GM18526 (cell line): ENCODE data around the gene PAQR7.

Source experiments
- POLR2A ChIP-seq: IDR thresholded peaks from 3 replicates; pipeline ENCODE4 v1.6.1; 2011; ENCODE audit not compliant: insufficient read length; ENCODE audit errors: extremely low read depth

The PAQR7 gene, protein sequence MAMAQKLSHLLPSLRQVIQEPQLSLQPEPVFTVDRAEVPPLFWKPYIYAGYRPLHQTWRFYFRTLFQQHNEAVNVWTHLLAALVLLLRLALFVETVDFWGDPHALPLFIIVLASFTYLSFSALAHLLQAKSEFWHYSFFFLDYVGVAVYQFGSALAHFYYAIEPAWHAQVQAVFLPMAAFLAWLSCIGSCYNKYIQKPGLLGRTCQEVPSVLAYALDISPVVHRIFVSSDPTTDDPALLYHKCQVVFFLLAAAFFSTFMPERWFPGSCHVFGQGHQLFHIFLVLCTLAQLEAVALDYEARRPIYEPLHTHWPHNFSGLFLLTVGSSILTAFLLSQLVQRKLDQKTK

DNA sequence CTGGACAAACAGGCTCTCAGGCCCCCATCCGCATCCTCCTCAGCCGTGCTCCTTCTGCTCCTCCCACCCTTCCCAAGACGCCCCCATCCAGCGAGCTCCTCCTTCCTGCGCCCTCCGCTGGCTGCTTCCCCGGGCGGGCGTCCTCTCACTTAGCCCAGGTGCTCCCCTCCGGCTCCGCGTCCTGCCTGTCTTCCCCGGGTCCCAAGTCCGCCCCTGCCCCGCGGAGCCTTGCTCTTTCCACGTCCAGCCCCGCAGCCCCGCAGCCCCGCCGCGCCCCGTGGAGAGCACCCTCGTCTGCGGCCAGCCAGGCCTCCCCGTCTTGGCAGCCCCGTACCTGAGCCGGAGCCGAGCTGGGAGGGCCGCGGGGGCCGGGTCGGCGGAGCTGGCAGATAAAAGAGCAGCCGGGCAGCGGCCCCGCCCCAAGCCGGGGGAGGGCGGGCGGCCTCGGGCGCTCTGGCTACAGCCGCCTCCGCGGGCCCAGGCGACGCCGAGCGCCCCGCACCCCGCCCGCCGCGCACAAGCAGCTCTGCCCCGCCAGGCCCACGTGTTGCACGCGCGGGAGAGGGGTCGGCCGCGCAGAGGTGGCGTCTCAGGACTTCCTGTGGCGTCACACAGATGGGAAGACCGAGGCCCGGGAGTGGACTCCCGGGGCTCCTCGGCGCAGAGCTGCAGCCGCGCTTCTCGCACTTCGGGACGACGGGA lies at the start of gene PAQR7:
Gene PAQR7 (minus strand): TSS at position 555 of the 702 bp plus-strand sequence. CDS start 11,869 bp downstream, outside the sequence.
- peak; percentile 28 for TF ChIP-seq POLR2A

DNA sequence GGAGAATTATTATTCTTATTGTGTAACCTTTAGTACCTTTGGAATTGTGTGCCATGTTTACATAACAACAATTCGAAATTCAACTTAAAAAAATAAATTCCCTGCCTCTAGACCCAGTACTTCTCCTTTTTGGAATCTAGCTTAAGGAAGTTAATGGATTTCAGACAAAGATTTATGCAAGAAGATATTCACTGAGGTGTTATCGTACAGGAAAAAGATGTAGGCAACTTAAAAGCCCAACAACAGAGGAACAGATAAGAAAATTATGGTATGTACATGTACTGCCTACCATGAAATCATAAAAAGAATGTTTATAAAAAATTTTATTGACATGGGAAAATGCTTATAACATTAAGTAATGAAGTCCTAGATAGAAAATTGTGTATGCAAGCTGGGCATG lies 48.9 kb upstream of the PAQR7 start:
- no peak for TF ChIP-seq POLR2A

DNA sequence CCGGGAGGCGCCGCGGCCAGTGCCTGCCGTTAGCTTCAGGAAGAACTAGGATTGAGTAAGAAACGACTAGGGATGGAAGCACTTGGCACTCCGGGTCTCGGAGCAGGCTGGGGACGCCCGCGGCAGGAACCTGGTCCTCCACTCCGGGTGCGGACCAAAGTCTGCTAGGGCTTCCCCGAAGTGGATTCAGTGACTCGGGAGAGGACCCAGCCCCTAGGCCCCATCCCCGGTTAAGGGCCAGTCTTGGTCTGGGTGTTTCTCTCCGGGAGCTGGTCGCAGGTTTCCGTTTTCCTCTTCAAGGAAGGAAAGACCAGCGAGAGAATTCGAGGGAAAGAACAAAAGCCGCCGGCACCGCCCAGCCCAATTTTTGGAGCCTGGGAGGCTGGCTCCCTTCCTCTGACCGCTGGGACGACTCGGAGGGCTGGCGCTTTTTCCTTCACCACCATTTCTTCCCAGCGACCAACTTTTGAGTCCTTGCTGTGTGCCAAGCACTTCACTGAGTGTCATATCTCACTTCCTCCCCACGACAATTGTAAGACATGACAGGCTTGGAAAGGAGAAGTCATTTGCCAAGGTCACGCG lies 47.6 kb upstream of the PAQR7 start:
- TF ChIP-seq POLR2A, result no peak

DNA sequence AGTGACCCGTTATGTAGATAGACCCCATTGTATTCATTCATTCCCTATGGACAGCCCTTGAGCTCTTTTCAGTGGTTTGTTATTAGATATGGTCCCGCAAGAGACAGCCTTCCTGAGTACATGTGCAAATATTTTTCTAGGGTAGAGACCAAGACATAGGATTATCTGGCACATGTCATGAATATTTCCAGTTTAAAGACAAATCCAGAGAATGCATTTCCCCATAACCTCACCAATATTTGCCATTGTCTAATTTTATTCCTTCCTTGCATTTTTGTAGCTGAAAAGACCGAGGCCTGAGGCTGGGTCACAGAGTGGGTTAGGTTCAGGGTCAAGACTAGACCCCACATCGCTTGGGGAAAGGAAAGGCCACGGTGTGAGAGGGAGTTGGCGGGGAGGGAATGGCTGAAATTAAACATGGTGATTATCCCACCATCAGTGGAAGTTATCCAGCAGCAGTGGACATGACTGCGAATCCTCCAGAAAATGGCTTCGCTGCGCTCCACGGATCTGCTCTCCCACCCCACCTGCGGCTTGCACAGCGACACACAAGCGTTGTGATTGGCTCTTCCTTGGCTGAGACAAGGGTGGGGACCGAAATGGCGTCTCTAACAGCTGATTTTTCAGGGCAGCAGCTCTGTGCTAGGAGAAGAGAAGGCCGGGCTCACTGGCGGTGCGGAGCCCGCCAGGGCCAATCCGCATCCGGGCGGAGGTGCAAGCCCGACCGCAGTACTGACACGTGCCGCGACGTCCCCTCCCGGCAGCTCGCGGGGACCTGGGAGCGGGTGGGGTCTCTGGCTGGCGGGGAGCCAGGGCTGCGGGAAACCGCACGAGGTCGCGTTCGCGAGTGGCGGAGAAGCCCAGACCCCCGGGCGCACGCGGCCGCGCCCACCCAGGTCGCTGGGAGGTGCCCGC lies 46.8 kb upstream of the PAQR7 start:
- TF ChIP-seq POLR2A, result no peak

DNA sequence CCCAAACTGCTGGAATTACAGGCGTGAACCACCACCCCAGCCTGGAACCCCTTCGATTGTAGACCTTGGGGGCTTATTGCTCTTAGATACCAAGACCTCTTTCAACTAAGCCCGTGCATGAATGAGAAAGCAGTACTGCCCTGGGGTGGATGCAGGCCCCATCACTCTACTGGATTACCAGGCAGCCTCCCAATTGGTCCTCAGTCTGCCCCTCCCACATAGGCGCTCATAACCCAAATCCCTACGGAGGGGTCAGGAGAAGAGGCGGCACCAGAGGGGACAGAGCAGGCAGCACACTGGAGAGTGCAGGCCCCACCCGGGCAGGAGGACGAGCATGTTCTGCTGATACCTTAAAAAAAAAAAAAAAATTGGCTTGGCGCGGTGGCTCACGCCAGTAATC lies 43.1 kb upstream of the PAQR7 start:
- TF ChIP-seq POLR2A, result no peak

DNA sequence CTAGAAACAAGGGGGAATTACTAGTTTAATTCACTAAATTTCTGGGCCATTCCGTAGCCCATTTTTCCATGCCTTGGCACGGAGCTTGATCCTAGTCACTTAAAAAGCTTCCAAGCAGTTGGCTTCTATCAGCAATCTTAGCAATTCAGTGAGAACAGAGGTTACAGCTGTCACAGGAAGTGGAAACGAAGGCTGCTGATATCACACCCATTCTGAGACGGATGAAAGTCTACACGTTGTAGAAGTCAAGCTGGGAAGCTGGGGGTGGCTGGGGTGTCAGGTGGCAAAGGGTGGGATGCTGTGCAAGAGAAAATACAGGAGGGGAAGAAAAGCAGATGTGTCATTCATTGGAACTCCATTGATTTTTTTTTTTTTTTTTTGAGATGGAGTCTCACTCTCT lies 42.5 kb upstream of the PAQR7 start:
- no peak for TF ChIP-seq POLR2A

DNA sequence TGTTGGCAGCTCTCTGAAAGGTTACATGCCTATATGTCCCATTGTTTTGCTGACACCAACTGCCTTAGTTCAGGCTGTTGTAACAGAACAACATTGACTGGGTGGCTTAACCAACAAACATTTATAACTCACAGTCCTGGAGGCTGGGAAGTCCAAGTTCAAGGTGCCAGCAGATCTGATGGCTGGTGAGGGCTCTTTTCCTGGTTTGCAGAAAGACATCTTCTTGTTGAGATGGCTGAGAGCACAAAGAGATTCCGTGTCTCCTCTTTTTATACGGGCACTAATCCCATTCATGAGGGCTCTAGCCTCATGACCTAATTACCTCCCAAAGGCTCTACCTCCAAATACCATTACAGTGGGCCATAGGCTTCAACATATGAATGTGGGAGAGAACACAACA lies 41.0 kb upstream of the PAQR7 start:
- TF ChIP-seq POLR2A, result no peak

DNA sequence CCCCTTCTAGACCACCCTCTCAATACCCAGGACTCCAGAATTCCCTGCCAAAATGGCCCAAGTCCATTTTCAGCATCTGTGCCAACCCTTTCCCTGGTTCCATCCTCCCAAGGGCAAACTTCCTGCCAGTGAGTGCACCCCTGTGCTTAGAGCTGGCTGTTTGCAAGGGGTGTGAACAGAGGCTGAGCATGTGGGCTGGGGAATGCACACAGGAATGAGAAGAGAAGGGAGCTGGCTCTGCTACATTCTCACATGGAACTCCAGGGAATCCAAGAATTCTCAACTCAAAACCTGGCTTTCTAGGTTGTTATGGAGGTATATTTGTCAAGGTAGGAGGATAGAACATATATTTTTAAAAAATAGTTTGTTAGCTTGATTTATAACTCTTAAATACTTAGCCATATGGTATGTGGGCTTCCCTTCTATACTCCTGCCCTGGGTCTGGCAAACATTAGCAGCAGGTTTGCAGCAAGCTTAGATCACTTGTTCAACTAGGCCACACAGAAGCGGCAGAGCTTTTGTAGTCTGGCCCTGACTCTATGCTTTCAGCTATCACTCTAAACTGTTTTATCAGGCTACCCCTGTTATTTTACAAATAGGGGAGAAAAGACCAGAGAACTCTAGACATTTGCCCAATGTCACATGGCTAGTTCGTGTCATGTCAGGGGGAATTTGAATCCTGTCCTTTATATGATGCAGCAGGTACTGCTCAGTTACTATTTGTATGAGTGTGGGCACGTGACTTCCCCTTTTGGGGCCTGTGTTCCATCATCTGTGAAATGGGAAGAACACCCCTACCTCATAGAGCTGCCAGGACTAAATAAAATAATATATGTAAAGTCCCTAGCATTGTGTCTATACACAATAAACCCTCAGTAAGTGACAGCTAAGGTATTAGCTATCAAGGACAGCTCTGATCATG lies 38.8 kb upstream of the PAQR7 start:
- no peak for TF ChIP-seq POLR2A

DNA sequence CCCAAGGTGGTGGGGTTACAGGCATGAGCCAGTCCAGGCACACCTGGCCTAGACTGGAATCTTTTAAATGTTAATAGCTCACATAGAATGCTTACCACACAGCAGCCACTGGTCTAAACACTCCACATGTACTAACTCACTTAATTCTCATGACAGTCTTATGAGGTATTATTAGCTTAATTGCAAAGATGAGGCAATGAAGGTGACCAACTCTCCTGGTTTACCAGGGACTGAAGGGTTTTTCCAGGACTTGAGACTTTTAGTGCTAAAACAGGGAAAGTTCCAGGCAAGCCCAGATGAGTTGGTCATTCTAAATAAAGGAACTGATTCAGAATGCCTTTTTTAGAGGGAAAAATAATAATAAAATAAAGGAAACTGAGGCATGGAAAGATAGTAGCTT lies 37.7 kb upstream of the PAQR7 start:
- TF ChIP-seq POLR2A, result no peak

DNA sequence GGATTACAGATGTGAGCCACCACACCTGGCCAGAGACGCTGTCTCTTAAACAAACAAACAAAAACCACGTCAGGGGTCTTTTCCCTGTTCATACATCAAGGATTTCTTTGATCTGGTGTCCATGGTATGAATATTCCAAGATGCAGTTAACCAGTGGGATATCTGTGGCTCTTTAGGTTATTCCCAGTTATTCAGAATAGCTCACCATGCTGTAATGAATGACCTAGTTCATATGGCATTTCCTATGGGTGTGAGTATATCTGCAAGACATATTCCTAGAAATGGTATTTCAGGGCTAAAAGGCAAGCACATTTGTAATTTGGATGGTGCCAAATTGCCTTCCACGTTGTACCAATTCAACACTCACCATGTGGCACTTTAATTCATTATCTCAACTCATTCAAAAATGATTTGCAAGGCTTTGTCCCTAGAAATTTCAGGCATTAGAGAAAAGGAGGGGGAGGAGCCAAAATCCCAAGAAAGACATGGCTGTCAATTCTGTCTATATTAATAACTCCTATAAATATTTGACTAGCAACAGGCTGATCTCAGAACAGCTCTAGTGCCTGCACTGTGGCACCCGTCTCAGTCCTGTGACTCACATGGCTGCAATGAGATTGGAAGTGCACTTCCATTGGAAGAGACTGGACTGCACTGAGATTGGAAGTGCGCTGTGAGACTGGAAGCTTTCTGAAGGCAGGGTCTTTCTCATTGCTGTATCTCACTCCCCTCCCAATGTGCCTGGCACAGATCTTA lies 36.7 kb upstream of the PAQR7 start:
- TF ChIP-seq POLR2A, result no peak

DNA sequence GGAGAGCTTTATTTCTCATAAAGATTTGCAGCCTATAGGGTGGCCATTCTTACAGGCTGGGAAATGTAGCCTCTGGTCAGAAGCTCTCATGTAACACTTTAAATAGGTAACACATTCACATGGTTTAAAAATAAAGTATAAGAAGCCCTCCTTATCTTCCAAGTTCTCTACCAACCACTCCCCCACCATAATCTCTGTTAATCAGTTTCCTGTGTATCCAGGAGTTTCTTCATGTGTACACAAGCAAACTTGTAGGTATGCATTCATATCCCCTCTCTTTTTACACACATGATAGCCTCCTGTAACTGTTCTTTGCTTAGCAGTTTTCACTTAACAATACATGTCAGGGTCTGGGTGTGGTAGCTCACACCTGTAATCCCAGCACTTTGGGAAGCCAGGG lies 35.7 kb upstream of the PAQR7 start:
- no peak for TF ChIP-seq POLR2A

DNA sequence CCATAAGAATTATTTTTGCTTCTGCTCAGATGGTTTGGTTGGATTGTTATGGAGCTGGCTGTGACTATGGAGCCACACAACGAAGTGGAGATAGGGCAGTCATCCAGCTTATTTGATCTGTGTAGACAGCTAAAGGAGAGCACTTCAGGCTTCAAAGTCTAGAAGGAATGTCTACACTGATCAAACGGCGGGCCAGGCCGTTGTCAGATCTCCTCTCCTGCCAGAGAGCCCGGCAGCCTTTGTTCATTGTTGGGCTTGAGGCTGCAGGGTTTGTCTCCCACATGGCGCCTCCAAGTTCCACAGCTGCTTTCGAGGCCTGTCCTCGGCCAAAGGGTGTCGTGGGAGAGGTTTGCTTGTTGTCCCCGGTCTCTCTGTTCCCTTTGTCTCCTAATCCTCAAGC lies 33.5 kb upstream of the PAQR7 start:
- TF ChIP-seq POLR2A, result no peak

DNA sequence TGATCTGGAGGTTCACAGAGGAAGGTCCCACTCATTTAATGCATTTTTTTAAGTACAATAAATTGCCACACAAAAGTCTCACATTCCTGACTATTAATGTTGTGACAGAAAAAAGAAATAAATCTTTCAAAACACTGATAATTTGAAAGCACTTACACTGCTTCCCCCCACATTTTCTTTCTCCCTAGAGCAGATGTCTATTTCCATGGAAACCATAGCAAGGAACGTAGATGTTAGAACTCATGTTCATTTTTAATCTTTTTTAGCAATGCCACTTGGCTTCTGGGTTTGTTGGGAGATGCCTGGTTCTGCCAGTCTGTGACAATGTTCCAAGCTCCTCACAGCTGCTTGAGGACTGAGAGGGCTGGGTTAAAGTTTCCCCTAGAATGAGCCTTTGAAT lies 32.7 kb upstream of the PAQR7 start:
- TF ChIP-seq POLR2A, result no peak

DNA sequence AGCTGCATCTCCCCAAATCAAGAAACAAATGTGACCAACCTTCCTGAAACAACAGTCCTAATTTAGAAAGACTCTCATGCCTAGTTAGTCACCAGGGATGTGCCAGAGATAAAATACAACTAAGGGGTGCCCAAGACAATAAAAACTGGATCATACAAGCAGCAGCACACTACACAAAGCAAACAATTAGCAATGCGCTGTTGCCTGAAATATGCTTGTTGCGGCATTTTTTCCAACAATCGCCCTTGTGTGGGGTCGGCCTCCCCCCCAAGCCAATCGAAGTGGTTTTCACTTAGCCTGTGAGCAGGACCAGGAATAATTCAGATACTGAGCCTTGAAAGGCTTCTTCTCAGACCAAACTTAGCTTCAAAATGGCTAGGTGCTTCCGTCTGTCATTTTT lies 32.1 kb upstream of the PAQR7 start:
- TF ChIP-seq POLR2A, result no peak
